Midbrain (tissue), 1 donor: Measurements from ENCODE around the gene PARVB.

ENCODE experiments used
- DNase-seq: peaks from one replicate; lab custom pipeline; 2025; lab: John Stamatoyannopoulos, UW

Gene PARVB

DNA sequence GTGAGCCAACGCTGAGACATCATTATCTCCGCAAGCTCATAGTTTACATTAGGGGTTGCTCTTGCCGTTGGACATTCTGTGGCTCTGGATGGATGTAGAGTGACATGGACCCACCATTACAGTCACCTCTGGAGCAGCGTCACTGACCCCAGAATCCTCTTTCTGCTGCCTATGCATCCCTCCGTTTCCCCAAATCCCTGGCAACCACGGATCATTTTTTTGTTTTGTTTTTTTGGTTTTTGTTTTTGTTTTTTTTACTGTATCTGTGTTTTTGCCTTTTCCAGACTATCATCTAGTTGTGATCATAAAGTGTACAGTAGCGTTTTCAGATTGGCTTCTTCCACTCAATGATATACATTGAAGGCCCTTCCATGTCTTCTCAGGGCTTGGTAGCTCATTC lies 4.0 kb downstream of the PARVB start:
- DNase-seq = no peak

DNA sequence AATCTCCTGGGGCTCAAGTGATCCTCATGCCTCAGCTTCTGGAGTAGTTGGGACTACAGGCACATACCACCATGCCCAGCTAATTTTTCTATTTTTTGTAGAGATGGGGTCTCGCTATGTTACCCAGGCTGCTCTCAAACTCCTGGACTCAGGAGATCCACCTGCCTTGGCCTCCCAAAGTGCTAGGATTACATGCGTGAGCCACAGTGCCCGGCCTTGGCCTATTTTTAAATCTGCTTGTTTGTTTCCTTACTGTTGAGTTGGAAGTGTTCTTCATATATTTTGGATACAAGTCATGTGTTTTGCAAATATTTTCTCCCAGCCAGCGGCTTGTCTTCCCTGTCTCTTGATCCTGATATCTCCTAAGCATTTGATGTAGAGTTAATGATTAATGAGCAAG lies 5.0 kb downstream of the PARVB start:
- no peak for DNase-seq

DNA sequence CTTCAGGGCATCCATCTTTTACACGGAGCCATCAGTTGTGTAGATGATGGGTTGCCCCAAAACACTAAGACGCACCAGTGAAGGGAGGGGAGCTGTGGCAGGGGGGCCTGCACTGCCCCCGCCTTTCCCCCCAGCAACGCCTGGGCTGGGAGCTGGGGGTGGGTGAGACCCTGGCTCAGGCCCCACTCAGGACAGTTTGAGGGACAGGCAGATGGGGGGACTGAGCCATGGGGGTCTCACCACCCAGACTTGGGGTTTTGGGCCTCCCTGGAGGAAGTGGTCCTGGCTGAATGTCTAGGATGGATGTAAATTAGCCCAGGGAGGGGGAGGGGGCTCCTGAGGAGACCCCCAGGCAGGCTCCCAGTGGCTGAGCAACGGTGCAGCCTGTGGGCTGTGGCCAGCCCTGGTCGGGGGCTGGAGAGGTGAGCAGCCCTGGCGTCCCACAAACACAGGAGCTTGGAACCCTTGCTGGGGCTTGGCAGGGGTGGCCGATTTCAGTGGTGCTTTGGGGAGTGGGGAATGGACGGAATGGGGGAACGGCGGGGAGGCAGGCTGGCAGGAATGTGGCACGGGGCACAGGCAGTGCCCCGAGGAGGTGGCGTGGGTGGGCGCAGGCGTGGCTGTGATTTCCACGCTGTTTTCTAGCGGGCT lies 6.1 kb downstream of the PARVB start:
- no peak for DNase-seq

DNA sequence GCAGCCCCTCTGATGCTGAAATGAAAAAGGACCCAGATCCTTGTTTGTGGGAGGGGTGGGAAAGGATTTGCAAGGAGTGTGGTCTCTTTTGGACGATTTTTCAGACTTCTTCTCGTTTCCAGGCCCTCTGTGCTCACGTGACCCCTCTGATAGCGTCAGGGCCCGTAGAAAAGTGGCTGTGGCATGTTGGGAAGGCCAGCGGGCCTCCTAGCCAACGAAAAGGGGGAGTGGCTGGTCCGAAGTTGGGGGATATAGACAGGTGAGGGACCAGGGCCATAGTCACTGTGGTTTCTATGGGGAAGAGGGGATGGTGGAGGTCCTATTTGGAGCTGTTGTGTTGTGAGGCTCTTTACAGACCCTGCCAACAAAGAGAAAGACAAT lies 6.6 kb downstream of the PARVB start:
- DNase-seq = no peak

DNA sequence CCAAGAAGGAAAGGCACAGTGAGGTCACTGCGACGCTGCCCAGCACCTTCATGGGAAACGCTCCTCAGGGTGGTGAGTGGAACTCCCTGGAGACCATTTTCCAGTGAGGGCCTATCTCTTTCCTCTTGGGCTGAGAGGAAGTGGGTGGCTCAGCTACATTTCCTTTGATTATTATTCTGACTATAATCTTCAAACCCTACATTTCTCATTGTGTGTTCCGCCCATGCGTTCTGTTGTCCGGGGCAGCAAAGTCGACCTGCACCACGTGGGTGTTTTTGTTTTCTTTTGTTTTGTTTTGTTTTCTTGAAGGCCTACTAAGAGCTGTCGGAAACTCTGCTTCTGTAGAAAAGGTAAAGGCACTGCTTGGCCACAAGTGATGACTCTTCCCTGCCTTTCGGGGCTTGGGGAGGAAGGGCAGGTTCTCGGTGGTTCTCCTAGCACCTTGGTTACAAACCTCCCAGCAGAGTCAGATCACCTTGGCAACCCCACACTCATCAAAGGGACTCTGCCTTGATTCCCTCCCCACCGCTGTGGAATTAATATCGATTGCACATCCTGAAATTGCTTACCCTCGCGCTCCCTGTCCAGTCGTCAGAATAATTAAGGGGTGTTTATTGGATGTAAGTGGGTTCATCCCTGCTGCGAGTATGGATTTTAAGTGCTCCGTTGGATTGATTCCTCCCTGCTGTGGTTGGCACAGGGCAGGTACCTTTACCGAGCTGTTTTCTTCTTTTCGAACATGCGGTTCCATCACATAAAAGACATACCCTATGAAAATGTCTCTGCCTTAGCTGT lies 7.3 kb downstream of the PARVB start:
- DNase-seq = no peak

DNA sequence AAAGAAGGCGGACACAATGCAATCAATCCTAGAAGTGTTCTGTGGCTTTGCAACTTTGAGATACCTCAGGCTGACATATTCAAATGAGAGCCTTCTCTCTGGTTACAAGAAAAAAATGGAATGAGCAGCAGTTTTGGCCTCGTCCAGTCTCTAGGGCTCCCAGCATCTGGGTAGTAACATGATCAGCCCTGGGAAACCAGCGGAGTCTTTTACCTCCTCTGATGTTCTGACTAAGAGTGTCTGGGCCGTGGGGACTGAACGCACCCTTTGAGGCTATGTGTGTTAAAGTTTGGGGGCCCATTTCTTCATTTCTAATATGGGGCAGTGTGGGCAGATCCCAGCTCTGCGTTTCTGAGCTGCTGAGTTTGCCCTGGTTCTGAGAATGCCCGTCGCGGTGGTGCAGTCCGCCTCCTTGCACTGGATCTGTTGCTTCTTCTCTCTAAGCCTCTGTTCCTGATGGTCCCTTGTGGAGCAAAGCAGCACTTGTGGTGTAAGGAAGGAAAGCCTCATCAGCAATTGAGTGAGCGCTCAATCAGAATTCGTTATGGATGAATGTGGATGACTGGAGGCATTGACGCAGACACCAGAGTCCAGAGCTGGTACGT lies 8.1 kb downstream of the PARVB start:
- DNase-seq = no peak

DNA sequence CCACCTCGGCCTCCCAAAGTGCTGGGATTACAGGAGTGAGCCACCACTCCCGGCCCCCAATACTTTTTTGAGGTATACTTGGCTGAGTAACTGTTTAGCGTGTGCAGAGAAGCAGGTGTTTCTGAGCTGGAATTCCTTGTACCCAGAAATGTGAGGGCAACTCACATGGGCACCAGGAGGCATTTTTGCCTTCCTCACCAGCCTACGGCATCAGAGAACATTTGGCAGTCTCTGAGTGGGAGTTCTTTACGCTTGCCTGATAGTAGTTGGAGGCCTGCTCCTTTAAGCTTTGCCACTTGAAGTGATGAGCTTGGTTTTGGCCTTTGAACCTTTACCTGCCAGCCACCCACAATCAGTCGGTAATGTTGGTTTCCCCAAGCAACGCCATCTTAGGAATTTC lies 9.2 kb downstream of the PARVB start:
- DNase-seq = no peak

DNA sequence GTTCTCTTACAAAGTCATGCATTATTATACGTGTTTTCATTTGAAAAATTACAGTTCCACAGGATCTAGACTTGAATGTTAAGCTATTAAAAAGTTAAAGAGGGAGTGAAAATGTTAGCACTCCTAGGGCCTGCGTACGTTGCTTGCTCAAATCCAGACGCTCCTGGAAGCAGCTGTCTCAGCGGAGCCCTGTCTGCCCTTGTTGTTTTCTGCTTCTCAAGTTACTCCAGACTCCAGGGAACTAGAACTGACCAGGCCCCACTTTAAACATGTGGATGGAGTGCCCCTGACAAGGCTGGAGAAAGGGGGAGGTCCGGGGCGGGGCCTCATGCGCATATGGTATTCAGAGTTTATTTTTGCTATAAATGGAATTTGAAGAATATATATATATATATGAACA lies 9.6 kb downstream of the PARVB start:
- DNase-seq = no peak

DNA sequence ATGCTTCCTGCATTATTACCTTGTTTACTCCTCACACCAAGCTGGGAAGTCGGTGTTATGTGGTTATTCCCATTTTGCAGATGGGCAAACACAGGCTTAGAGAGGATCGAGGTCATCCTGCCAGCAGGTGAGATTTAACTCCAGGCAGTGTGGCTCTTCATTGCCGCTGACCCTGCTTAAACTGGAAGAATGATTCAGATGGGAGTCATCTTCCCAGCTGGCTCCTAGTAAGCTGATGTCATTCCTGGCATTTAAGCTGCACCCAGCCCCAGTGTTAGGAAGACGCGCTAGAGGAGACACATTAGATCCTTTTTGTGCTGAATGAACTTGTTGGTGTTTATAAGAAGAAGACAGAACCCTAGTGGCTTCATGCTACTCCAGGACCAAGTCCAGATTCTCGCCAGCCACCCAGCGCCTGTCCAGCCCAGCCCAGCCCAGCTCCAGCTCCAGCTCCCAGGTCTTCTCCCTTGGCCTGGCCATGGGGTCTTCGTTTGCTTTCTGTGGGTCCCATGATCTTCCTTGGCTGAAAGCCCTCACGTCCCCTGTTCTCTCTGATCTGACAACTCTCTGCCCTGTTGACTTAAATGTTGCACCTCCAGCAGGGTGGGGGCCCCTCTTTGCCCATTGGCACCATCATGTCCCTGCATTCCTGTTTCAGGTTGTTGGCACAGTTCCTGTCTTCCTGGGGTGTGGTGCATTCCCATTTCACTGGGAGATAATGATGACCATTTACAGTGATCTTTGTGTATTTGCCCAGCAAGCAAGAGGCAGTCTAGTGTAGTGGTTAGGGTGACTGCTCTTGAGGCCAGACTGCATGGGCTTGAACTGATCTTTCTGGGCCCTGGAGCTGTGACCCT lies 13.6 kb downstream of the PARVB start:
- no peak for DNase-seq

DNA sequence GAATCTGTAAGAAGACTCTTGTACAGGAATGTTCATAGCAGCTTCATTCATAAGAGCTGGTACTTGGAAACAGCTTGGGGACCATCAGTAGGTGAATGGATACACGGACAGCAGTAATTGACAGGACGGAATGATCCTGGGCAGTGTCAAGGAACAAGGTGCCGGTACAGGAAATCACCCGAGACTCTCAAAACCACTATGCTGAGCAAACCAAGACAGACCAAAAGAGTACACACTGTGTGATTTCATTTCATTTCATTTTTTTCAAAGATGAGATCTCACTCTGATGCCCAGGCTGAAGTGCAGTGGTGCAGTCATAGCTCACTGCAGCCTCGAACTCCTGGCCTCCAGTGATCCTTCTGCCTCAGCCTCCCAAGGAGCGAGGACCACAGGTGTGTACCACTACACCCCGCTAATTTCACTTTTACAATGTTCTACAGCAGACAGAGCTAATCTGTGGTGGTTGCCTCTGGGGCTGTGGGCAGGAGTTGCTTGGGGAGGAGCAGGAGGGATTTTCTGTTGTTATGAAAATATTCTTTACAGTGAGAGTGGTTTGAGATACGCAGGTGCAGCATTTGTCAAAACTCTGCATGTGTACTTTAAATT lies 15.6 kb downstream of the PARVB start:
- DNase-seq = no peak

DNA sequence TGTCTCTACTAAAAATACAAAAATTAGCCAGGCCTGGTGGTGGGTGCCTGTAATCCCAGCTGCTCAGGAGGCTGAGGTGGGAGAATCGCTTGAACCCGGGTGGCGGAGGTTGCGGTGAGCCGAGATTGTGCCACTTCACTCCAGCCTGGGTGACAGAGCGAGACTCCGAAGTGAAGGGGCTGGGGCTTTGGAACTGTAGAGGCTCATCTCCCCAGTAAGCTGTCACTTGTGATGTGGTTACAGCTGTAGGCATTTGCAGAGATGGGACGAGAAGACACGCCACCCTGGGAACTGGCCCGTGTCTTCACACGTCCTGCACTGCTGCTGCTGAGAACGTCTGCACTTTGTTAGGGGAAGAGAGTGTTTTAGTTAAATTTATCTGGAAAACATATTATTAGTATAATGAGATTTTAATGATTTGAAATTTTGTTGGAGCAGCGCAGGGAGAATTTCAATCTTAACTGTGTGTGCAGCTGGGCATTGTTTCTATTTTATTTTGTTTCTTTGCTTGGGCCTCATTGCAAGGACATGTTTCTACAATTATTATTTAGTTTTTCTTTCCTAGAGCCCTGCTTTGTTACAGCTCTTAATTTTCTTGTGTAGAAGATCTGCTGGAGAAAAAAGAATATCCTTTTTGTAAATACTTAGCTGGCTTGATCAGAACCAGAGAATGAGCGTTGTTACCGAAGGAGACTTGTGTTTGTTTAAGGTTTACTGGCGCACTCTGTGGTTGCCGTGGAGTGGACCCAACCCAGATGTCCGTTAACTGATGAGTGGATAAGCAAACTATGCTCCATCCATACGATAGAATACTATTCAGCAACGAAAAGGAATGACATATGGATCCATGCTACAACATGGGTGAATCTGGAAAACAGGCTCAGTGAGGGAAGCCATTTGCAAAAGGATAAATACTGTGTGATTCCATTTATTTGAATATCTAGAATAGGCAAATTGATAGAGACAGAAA lies 18.4 kb downstream of the PARVB start:
- no peak for DNase-seq

DNA sequence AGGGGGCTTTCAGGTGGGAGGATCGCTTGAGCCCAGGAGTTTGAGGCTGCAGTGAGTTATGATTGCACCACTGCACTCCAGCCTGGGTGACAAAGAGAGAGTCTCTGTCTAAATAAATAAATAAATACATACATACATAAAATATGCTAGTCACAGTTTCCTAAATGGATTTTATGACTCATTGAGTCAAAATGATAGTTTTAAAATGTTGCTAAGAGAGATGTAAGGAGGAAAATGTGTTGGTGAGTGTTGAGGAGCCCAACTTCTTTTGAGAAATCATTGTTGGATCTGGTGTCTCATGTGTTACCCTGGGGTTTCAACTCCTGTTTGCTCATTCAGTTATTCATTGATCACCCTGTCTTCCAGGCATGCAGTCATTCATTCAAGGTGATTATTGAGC lies 21.0 kb downstream of the PARVB start:
- DNase-seq = no peak

DNA sequence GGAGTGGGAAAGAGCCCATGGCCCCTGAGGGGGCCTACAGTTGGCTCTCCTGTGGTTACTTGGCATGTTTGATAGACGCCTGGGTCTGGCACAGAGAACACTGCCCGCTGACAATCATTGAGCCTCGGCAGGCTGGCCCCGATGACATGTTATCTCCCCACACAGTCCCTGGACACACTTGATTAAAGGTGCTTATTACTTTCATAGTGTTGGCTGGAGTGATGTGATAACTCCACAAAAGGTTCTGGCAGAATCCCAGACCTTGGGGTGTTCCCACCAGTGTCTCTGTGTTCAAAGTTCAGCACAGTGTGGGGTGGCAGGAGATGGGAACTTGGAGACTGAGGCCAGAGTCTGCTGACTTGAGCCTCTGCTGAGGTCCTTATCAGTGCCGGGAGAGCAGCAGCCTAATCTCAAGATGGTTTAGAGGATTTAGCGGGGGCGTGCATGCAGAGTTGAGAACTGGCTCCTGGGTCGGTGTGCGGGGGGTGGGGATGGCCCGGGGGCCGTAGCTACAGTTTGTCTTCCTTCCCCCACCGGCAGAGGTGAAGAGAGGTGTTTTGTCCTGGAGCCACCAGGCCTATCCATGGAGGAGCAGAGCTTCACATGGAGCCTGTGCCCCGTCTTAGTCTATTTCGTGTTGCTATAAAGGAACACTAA lies 22.5 kb downstream of the PARVB start:
- DNase-seq = no peak

DNA sequence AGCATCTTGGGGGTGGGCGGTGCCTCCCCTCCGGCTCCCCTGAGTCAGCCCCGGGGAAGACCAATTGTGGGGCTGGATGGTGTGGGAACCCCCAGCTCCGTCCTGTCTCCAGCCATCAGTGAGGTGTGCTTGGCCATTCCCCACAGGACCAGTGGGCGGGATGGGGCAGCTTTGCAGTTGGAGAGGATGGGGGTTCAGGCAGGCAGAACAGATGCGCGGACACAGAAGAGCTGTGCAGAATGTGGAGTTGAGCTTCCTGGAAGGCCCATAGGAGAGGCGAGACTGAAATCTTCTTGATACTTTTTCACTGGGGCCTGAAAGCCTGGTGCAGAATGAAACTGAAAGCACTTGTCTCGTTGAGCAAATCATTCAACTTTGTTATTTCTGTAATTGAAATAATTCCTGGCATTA lies 23.8 kb downstream of the PARVB start:
- DNase-seq = no peak

DNA sequence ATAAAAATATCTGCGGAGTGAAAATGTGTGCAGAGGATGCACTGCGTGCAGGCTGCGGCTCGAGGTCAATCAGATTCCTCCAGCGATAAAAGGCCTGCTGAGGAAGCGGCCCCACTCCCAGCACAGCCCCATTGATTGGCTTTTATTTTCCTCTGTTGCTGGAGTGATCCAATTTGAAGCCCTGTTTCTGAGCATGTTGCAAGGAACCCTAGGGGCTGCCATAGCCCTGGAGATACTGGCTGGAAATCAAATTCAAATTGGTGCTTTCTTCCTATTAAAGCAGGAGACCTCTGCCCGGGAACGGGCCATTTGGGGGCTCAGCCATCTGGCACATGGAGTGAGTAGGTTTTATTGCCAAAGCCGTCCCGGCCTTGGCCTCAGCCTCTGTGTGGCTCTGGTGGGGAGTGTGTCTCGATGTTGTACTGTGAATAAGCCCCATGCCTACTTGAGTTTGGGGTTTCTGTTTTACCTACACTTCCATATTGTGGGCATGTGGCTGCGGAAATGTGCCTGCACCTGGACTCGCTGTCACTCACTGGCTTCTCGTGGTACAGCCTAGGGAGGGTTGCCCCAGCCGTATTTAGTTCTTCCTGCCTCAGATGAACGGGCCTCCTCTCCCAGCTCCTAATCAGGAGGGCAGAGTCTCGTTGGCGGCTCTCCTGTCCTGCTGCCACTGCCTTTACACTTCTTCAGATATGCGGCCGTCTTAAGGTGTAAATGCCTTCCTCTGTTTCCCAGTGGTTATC lies 25.6 kb downstream of the PARVB start:
- DNase-seq = peak; percentile 41

DNA sequence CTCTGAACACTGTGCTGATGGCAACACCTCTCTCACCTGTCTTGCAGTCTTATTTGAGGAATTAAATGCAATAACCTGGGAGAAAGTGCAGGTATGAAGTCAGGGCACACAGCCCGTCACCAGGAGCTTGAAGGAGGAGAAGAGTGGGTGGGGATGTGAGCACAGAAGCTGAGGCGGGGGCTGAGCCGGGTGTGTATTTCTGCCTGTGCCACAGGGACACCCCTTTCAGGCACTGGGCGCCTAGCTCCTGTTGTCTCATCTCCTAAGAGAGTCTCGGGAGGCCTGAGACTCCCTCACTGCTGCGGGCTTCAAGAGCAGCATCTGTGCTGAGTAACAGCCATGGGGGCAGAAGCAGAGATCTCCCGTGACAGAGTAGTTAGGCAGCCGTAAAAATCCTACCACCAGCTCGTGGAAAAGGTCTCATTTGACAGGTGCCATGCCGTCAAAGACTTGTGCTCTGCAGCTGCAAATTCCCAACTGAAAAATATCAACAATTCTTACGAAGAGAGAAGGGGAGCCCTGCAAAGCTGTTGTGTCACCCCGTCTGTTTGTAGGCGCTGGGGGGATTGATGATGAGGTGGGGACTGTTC lies 26.8 kb downstream of the PARVB start:
- no peak for DNase-seq

DNA sequence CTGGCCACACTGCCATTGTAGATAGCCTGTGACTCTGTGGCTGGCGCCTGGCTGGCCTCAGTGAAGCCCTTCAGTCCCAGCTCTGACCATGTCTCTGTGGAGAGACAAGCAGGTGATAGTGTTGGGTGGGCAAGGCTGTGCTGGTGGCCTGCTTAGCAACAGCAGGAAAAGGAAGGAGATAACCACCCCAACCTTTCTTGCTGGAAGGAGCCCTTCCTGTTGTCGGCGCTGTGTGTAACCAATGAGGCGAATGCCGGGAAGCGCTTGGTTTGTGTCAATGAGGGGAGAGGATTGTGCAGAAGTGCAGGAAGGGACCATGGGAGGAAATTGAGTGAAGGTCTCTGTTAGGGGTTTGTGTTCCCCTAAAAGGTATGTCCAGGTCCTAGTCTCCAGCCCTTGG lies 27.3 kb downstream of the PARVB start:
- no peak for DNase-seq

DNA sequence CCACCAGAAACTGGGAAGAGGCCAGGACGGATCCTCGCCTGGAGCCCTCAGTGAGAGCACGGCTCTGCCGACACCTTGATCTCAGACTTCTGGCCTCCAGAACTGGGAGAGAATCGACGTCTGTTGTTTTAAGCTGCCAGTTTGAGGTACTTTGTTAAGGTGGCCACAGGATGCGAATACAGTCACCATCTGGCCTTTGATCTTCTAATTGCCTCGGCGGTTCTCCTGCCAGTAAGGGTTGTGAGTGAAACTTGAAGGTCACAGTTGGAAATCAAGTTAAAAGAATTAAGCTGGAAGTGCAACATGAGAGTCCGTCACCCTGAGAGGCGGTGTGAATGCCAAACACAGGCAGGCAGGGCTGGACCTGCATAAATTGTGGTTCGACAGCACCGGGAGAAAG lies 27.9 kb downstream of the PARVB start:
- no peak for DNase-seq

DNA sequence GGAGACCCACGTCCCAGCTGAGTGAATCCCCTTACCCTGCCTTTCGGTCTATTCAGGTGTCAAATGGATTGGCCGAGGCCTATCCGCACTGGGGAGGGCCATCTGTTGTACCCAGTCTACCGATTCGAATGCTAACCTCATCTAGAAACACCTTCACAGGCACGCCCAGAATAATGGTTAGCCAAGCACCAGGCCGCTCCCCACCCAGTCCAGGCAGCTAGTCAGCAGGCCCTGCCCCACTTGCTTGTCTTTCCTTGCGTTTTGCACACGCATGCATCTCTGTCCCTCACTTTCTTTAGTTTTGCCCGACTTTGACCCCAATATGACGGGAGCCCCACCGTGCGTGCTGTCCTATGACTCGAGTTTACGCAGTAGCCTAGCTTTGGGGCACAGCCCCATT lies 31.7 kb downstream of the PARVB start:
- no peak for DNase-seq
